ENCODE data around the gene BCAS3. TPM values are rescaled to one million over a fixed set of nuclear protein-coding genes. Genes with fewer than 3 reads are reported as not detected.
"Not testable (repeated sequence)": the region's sequence is repeated elsewhere in the genome, so short reads cannot be mapped to it uniquely, and the experiment has no call there.

BCAS3 gene
- total and polyA plus RNA-seq, 2 donors (not counting 1 experiment from before 2014, with no cell fraction given), result 13.9 to 73.4 TPM

GRCh38 chr17:60665602-60666001, 12.0 kb upstream of the BCAS3 start:
- ATAC-seq (ENCODE audit: low read depth) (no peak), DNase-seq (no peak)
- Histone ChIP-seq H3K27me3 (replicated peaks in 1 of 4; ENCODE audit: control extremely low read depth in 1 of 4, control insufficient read depth in 3 of 4, insufficient read depth in 4 of 4, low read length in 3 of 4) (no peaks in the 10 kb centered on the region), H3K27ac (ENCODE audit: low read length in 2 of 2) (no peak overlapping the region), H3K9ac (ENCODE audit: low read length) (no peak overlapping the region), H3K36me3 (replicated peaks in 1 of 2; ENCODE audit: control extremely low read depth in 1 of 2, control insufficient read depth in 1 of 2, extremely low read depth in 1 of 2, insufficient read depth in 2 of 2, low read length in 1 of 2) (peaks cover 2 to 17% of the 10 kb centered on the region in 2 experiments), H2AFZ (ENCODE audit: insufficient read depth, low read depth, low read length, poor library complexity, severe bottlenecking) (no peak overlapping the region), H3K9me3 (ENCODE audit: control extremely low read depth in 1 of 3, control insufficient read depth in 2 of 3, insufficient read depth in 1 of 3, low read length in 2 of 3) (no peaks in the 10 kb centered on the region), H4K20me1 (ENCODE audit: control insufficient read depth, insufficient read depth, low read length, poor library complexity, severe bottlenecking) (no peaks in the 10 kb centered on the region), H3K4me3 (ENCODE audit: control extremely low read depth in 1 of 5, extremely low read depth in 1 of 5, insufficient read depth in 1 of 5, low read depth in 2 of 5, low read length in 4 of 5) (no peak overlapping the region), H3K4me1 (ENCODE audit: control insufficient read depth in 2 of 2, insufficient read depth in 2 of 2, low read length in 2 of 2) (no peaks in the 10 kb centered on the region), H3K79me2 (ENCODE audit: control insufficient read depth, insufficient read depth, low read length) (no peaks in the 10 kb centered on the region), H3K4me2 (replicated peaks; ENCODE audit: low read depth, low read length, poor library complexity, severe bottlenecking) (no peak overlapping the region)
- H3K27me3 Mint-ChIP-seq, result no peaks in the 10 kb centered on the region
- CTCF ChIA-PET, result no interaction called here
- 94% methylated on average over 4 of the region's 5 CpGs for WGBS (ENCODE audit: insufficient coverage)
- no peak overlapping the region for H3K4me3 Mint-ChIP-seq
- no peaks in the 10 kb centered on the region for H3K4me1 Mint-ChIP-seq
- intact Hi-C loops (cut with micrococcal nuclease), result no loop called here
- no peak overlapping the region for H3K27ac Mint-ChIP-seq
- TF ChIP-seq, protein P1, sequence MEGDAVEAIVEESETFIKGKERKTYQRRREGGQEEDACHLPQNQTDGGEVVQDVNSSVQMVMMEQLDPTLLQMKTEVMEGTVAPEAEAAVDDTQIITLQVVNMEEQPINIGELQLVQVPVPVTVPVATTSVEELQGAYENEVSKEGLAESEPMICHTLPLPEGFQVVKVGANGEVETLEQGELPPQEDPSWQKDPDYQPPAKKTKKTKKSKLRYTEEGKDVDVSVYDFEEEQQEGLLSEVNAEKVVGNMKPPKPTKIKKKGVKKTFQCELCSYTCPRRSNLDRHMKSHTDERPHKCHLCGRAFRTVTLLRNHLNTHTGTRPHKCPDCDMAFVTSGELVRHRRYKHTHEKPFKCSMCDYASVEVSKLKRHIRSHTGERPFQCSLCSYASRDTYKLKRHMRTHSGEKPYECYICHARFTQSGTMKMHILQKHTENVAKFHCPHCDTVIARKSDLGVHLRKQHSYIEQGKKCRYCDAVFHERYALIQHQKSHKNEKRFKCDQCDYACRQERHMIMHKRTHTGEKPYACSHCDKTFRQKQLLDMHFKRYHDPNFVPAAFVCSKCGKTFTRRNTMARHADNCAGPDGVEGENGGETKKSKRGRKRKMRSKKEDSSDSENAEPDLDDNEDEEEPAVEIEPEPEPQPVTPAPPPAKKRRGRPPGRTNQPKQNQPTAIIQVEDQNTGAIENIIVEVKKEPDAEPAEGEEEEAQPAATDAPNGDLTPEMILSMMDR (IDR thresholded peaks at IDR 0.05), result no peak
- no peak for TF ChIP-seq EZH2 (IDR thresholded peaks at IDR 0.05; ENCODE audit: borderline replicate concordance, insufficient read depth, low read depth, low read length, poor library complexity, severe bottlenecking)
- POLR2A ChIA-PET, result no interaction called here
- no peaks in the 10 kb centered on the region for H3K9me3 Mint-ChIP-seq (ENCODE audit: insufficient read depth)

GRCh38 chr17:60668741-60669140, 8.9 kb upstream of the BCAS3 start:
- intact Hi-C loops (cut with micrococcal nuclease); DNase-seq; H3K4me2 ChIP-seq (replicated peaks; ENCODE audit: low read depth, low read length, poor library complexity, severe bottlenecking); H3K27me3 ChIP-seq (replicated peaks in 1 of 4; ENCODE audit: control extremely low read depth in 1 of 4, control insufficient read depth in 3 of 4, insufficient read depth in 4 of 4, low read length in 3 of 4); H3K9ac ChIP-seq (ENCODE audit: low read length); H3K27me3 Mint-ChIP-seq; POLR2A ChIA-PET; H4K20me1 ChIP-seq (ENCODE audit: control insufficient read depth, insufficient read depth, low read length, poor library complexity, severe bottlenecking); H3K27ac ChIP-seq (ENCODE audit: low read length in 2 of 2); H3K9me3 ChIP-seq (ENCODE audit: control extremely low read depth in 1 of 3, control insufficient read depth in 2 of 3, insufficient read depth in 1 of 3, low read length in 2 of 3); ATAC-seq (ENCODE audit: low read depth); H3K4me3 ChIP-seq (ENCODE audit: control extremely low read depth in 1 of 5, extremely low read depth in 1 of 5, insufficient read depth in 1 of 5, low read depth in 2 of 5, low read length in 4 of 5); CTCF ChIA-PET; H3K79me2 ChIP-seq (ENCODE audit: control insufficient read depth, insufficient read depth, low read length); H3K4me1 Mint-ChIP-seq; H3K4me3 Mint-ChIP-seq; H3K4me1 ChIP-seq (ENCODE audit: control insufficient read depth in 2 of 2, insufficient read depth in 2 of 2, low read length in 2 of 2); H3K27ac Mint-ChIP-seq; H3K9me3 Mint-ChIP-seq (ENCODE audit: insufficient read depth); H2AFZ ChIP-seq (ENCODE audit: insufficient read depth, low read depth, low read length, poor library complexity, severe bottlenecking): not testable (repeated sequence)
- peaks cover 2 to 11% of the 10 kb centered on the region in 2 experiments for H3K36me3 ChIP-seq (replicated peaks in 1 of 2; ENCODE audit: control extremely low read depth in 1 of 2, control insufficient read depth in 1 of 2, extremely low read depth in 1 of 2, insufficient read depth in 2 of 2, low read length in 1 of 2)
- WGBS (ENCODE audit: insufficient coverage), result 89% methylated on average over 4 of the region's 7 CpGs
